ENCODE measurements around the gene C20orf204. TPM values are rescaled to one million over a fixed set of nuclear protein-coding genes. Genes with fewer than 3 reads are reported as not detected.

The C20orf204 gene
- total RNA-seq, 2 donors from 2014 or later, result 0.52 to 3.0 TPM

- WGBS, 2 donors, result 91 to 93% methylated on average over 13 to 28 of the region's 28 CpGs
- TF ChIP-seq CTCF (IDR thresholded peaks at IDR 0.05) (no peak), POLR2A (IDR thresholded peaks at IDR 0.05) (no peak)
- DNase-seq (no peak), ATAC-seq (no peak)
- intact Hi-C loops (cut with DNase I), result no loop called here
- H3K4me1 ChIP-seq, result peaks cover 14% of the 10 kb centered on the region
- H3K27ac ChIP-seq, result no peak overlapping the region
- no peaks in the 10 kb centered on the region for H3K9me3 ChIP-seq
- no peak overlapping the region for H3K4me3 ChIP-seq
- H3K27me3 ChIP-seq, result no peaks in the 10 kb centered on the region
- no peaks in the 10 kb centered on the region for H3K36me3 ChIP-seq (replicated peaks in 1 of 2; ENCODE audit: insufficient read depth in 1 of 2, low read depth in 2 of 2)
These were observed 38.3 kb downstream of the C20orf204 start for GRCh38 chr20:64074184-64074789.

- H3K9me3 ChIP-seq, result no peaks in the 10 kb centered on the region
- peaks cover 16% of the 10 kb centered on the region for H3K4me1 ChIP-seq
- H3K4me3 ChIP-seq, result no peak overlapping the region
- intact Hi-C loops (cut with DNase I), result no loop called here
- WGBS, 2 donors, result 84 to 95% methylated on average over 4 to 8 of the region's 8 CpGs
- no peak for TF ChIP-seq CTCF (IDR thresholded peaks at IDR 0.05)
- TF ChIP-seq POLR2A (IDR thresholded peaks at IDR 0.05), result no peak
- H3K36me3 ChIP-seq (replicated peaks in 1 of 2; ENCODE audit: insufficient read depth in 1 of 2, low read depth in 2 of 2), result no peaks in the 10 kb centered on the region
- no peaks in the 10 kb centered on the region for H3K27me3 ChIP-seq
- DNase-seq, result no peak
- ATAC-seq, result no peak
- H3K27ac ChIP-seq, result no peak overlapping the region
These were observed 39.0 kb downstream of the C20orf204 start for GRCh38 chr20:64074963-64075362.

- peaks cover 16% of the 10 kb centered on the region for H3K4me1 ChIP-seq
- no peak overlapping the region for H3K4me3 ChIP-seq
- no peak for DNase-seq
- intact Hi-C loops (cut with DNase I), result no loop called here
- no peaks in the 10 kb centered on the region for H3K27me3 ChIP-seq
- 87 to 88% methylated on average over 11 to 12 of the region's 12 CpGs for WGBS, 2 donors
- TF ChIP-seq POLR2A (IDR thresholded peaks at IDR 0.05), result no peak
- no peak for TF ChIP-seq CTCF (IDR thresholded peaks at IDR 0.05)
- ATAC-seq, result no peak
- no peaks in the 10 kb centered on the region for H3K36me3 ChIP-seq (replicated peaks in 1 of 2; ENCODE audit: insufficient read depth in 1 of 2, low read depth in 2 of 2)
- H3K27ac ChIP-seq, result no peak overlapping the region
- no peaks in the 10 kb centered on the region for H3K9me3 ChIP-seq
These were observed 39.6 kb downstream of the C20orf204 start for GRCh38 chr20:64075556-64075955.

- intact Hi-C loops (cut with DNase I), result no loop called here
- ATAC-seq (no peak), DNase-seq (no peak)
- Histone ChIP-seq H3K4me3 (no peak overlapping the region), H3K9me3 (no peaks in the 10 kb centered on the region), H3K27ac (no peak overlapping the region), H3K27me3 (no peaks in the 10 kb centered on the region), H3K36me3 (replicated peaks in 1 of 2; ENCODE audit: insufficient read depth in 1 of 2, low read depth in 2 of 2) (no peaks in the 10 kb centered on the region), H3K4me1 (peaks cover 16% of the 10 kb centered on the region)
- TF ChIP-seq POLR2A (IDR thresholded peaks at IDR 0.05) (no peak), CTCF (IDR thresholded peaks at IDR 0.05) (no peak)
- 88 to 96% methylated on average over 4 to 22 of the region's 22 CpGs for WGBS, 2 donors
These were observed 40.3 kb downstream of the C20orf204 start for GRCh38 chr20:64076061-64076997.
